Epithelial cell of esophagus (primary cell): ENCODE data around the gene TRAPPC3L.

Experiments
- DNase-seq: peaks from one replicate; pipeline ENCODE4 v3.0.0; 2010; ENCODE audit warnings: low read depth
- H3K4me3 ChIP-seq: 2 replicates; pipeline ENCODE4 v1.5.1; 2011; ENCODE audit warnings: mild to moderate bottlenecking, low read length, control low read depth
- TF ChIP-seq, protein P1 (sequence below): IDR thresholded peaks from 2 replicates; pipeline ENCODE4 v1.5.1; 2011; ENCODE audit warnings: low read depth, mild to moderate bottlenecking, low read length, control low read depth, inconsistent platforms; ENCODE audit not compliant: insufficient read depth; ENCODE audit errors: missing control alignments

The TRAPPC3L gene

DNA sequence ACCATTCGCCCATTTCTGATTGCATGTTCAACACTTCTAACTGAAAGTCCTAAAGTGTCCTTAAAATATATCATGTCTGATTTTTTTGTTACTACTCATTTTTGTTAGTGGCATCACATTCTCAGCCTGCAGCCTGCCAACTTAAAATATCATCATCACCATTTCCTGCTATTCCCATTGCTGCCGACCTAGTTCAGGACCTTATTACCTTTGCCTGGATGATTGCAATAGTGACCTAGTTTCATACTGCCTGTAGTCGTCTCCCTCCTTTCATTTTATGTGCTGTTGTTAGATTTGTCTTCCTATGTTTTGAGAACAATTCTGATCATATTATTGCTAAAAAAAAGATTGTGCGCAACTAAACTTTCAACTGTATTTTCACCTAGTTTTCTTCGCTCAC, 32.0 kb upstream of the TRAPPC3L start:
- no peak overlapping the region for H3K4me3 ChIP-seq
- TF ChIP-seq, protein P1, sequence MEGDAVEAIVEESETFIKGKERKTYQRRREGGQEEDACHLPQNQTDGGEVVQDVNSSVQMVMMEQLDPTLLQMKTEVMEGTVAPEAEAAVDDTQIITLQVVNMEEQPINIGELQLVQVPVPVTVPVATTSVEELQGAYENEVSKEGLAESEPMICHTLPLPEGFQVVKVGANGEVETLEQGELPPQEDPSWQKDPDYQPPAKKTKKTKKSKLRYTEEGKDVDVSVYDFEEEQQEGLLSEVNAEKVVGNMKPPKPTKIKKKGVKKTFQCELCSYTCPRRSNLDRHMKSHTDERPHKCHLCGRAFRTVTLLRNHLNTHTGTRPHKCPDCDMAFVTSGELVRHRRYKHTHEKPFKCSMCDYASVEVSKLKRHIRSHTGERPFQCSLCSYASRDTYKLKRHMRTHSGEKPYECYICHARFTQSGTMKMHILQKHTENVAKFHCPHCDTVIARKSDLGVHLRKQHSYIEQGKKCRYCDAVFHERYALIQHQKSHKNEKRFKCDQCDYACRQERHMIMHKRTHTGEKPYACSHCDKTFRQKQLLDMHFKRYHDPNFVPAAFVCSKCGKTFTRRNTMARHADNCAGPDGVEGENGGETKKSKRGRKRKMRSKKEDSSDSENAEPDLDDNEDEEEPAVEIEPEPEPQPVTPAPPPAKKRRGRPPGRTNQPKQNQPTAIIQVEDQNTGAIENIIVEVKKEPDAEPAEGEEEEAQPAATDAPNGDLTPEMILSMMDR, result no peak
- no peak for DNase-seq

- TF ChIP-seq, protein P1, result no peak
- no peak for DNase-seq
- no peak overlapping the region for H3K4me3 ChIP-seq
Observed at GRCh38 chr6:116575227-116575626, 29.7 kb upstream of the TRAPPC3L start.

DNA sequence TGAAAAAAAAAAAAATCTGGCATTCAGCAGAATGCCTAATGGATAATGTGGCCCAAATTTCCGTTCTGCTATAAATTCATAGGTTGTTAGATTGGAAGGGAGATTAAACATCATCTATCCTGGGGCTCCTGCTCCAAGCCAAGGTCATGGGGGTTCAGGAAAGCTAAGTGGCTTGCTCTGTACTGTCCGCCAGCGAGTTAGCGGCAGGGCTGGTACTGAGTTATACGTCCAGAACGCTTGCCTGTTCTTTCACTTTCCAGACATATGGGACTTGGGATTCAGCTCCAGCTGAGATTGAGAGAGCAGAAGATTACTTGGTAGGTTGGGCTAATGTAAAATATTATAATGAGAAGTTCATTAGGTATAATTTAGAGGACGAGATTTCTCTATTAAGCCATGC, 26.7 kb upstream of the TRAPPC3L start:
- TF ChIP-seq, protein P1, result no peak
- DNase-seq, result peak; percentile 42
- peak overlapping the region; percentile 97 for H3K4me3 ChIP-seq

- peak overlapping the region; percentile 97 for H3K4me3 ChIP-seq
- TF ChIP-seq, protein P1, result no peak
- DNase-seq, result no peak
Observed at GRCh38 chr6:116571683-116572000, 26.2 kb upstream of the TRAPPC3L start.

DNA sequence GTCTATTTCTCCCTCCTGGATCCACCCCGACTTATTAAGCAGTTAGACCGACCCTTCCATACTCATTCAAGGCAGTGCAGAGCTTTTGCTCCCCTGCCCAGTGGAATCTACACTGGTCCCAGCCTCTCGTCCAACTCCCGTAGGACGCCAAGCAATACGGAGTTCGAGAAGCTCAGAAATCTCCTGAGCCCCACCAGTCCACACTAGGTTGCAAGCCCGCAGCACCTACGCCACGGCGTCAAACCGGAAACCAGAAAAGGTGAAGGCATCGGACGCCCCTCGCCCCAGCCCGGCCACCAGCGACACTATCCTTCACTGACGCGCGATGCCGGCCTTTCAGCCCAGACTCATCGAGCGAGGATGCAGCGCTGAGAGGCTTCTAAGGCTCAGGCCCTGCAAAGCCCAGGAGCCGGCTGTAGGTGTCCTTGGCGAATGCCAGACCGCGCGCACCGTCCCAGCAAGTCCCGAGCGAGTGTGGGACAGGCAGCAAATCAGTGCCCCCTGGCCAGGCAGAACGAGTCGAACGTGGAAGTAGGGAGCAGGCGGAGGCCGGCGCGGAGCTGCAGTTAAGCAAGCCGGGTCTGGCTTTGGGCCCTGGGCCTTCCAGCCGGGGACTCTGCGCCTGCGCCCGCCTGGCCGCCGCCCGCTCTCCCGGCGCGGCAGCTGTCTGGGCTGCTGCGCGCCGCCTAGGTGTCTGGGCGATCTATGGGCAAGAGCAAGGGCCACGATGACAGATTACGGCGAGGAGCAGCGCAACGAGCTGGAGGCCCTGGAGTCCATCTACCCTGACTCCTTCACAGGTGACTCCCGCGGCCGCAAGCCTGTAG, 25.6 kb upstream of the TRAPPC3L start, which contains the start of gene RWDD1:
TSS of gene RWDD1 (plus strand) at position 649 of the 827 bp plus-strand sequence. CDS start at position 728, 79 bp downstream.
- TF ChIP-seq, protein P1, result no peak
- peak; percentile 100 for DNase-seq
- H3K4me3 ChIP-seq, result peak within 1 kb of the TSS; percentile 98

DNA sequence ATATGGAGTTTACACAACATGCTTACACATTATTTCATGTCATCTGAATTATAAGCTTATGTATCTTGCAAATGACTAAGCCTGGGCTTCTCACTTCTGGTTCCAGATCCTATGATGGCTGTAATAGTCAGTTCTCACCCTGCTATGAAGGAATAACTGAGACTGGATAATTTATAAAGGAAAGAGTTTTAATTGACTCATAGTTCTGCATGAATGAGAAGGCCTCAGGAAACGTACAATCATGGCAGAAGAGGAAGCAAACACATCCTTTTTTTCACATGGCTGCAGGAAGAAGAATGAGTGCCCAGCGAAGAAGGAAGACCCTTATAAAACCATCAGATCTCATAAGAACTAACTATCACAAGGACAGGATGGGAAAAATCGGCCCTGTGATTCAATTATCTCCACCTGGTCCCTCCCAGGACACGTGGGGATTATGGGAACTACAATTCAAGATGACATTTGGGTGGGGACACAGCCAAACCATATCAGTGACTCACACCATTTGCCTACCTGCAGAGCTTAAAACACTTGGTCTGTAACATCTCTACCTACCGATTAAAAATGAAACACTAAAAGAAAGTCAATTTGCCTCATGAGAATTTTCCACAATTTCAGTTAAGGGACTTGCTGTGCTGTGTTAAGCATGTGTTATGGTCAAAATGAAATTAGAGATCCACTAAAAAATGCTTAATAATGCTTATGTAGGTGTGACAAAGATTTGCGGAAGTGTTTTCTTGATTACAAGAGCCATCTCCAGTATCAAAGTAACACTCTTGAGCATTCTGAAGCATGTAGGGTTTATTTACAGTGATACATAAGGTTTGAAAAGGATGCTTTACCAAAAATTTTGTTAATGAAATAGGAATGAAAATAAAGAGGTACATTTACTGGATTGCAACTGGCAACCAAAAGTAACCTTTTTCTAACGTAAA, 23.6 kb upstream of the TRAPPC3L start:
- peak; percentile 27 for DNase-seq
- TF ChIP-seq, protein P1, result no peak
- H3K4me3 ChIP-seq, result no peak overlapping the region
